ENCODE data around the gene ZNF638. TPM values are rescaled to one million over a fixed set of nuclear protein-coding genes. Genes with fewer than 3 reads are reported as not detected.

ZNF638 gene
- total RNA-seq, 2 experiments from 2014 or later = 79.8 to 97.5 TPM

- no peak for DNase-seq
- intact Hi-C loops (cut with DNase I, micrococcal nuclease) = no loop called here
- no peak for ATAC-seq
- no peaks in the 10 kb centered on the region for H3K9me3 Mint-ChIP-seq (ENCODE audit: low read depth)
- H3K27ac Mint-ChIP-seq = no peak overlapping the region
- H3K36me3 Mint-ChIP-seq (ENCODE audit: low read depth) = peaks cover 36% of the 10 kb centered on the region
- ChIA-PET CTCF (interaction anchor here (0.6 kb wide), 1 partner anchor 1591 kb away, joined by 3 read pairs; no protein-coding TSS in a partner anchor), POLR2A (no interaction called here)
- no peaks in the 10 kb centered on the region for H3K27me3 Mint-ChIP-seq
- no peak overlapping the region for H3K4me3 Mint-ChIP-seq
- peaks cover 65% of the 10 kb centered on the region for H3K4me1 Mint-ChIP-seq
Observed at GRCh38 chr2:71336384-71336783, 4.8 kb downstream of the ZNF638 start.

GRCh38 chr2:71336802-71337201, 5.2 kb downstream of the ZNF638 start:
- H3K9me3 Mint-ChIP-seq (ENCODE audit: low read depth) = no peaks in the 10 kb centered on the region
- no peak overlapping the region for H3K27ac Mint-ChIP-seq
- DNase-seq (no peak), ATAC-seq (no peak)
- no peak overlapping the region for H3K4me3 Mint-ChIP-seq
- H3K36me3 Mint-ChIP-seq (ENCODE audit: low read depth) = peaks cover 36% of the 10 kb centered on the region
- H3K27me3 Mint-ChIP-seq = no peaks in the 10 kb centered on the region
- intact Hi-C loops (cut with DNase I, micrococcal nuclease) = no loop called here
- POLR2A ChIA-PET = no interaction called here
- CTCF ChIA-PET = no interaction called here
- H3K4me1 Mint-ChIP-seq = peaks cover 68% of the 10 kb centered on the region

- Mint-ChIP-seq H3K27me3 (no peaks in the 10 kb centered on the region), H3K9me3 (ENCODE audit: low read depth) (no peaks in the 10 kb centered on the region), H3K4me3 (no peak overlapping the region), H3K4me1 (peaks cover 71% of the 10 kb centered on the region), H3K36me3 (ENCODE audit: low read depth) (peaks cover 37% of the 10 kb centered on the region), H3K27ac (no peak overlapping the region)
- no peak for ATAC-seq
- ChIA-PET CTCF (interaction anchor here (0.9 kb wide), 1 partner anchor 15 kb away, joined by 3 read pairs; no protein-coding TSS in a partner anchor), POLR2A (no interaction called here)
- DNase-seq = no peak
- intact Hi-C loops (cut with DNase I, micrococcal nuclease) = no loop called here
Observed at GRCh38 chr2:71337776-71338175, 6.2 kb downstream of the ZNF638 start.

- H3K27me3 Mint-ChIP-seq = no peaks in the 10 kb centered on the region
- H3K27ac Mint-ChIP-seq = no peak overlapping the region
- intact Hi-C loops (cut with DNase I, micrococcal nuclease) = no loop called here
- no peaks in the 10 kb centered on the region for H3K9me3 Mint-ChIP-seq (ENCODE audit: low read depth)
- H3K36me3 Mint-ChIP-seq (ENCODE audit: low read depth) = peaks cover 32% of the 10 kb centered on the region
- DNase-seq (no peak), ATAC-seq (no peak)
- CTCF ChIA-PET = no interaction called here
- no peak overlapping the region for H3K4me3 Mint-ChIP-seq
- peaks cover 67% of the 10 kb centered on the region for H3K4me1 Mint-ChIP-seq
- POLR2A ChIA-PET = no interaction called here
Observed at GRCh38 chr2:71339685-71340084, 8.1 kb downstream of the ZNF638 start.

GRCh38 chr2:71340176-71340575, 8.6 kb downstream of the ZNF638 start:
- ATAC-seq (no peak), DNase-seq (no peak)
- Mint-ChIP-seq H3K4me3 (no peak overlapping the region), H3K27me3 (no peaks in the 10 kb centered on the region), H3K4me1 (peaks cover 64% of the 10 kb centered on the region), H3K27ac (no peak overlapping the region), H3K9me3 (ENCODE audit: low read depth) (no peaks in the 10 kb centered on the region), H3K36me3 (ENCODE audit: low read depth) (peaks cover 29% of the 10 kb centered on the region)
- CTCF ChIA-PET = interaction anchor here (2.8 kb wide), 1 partner anchor 8 kb away, joined by 12 read pairs; the partner anchor contains the start of gene ZNF638
- POLR2A ChIA-PET = no interaction called here
- intact Hi-C loops (cut with DNase I, micrococcal nuclease) = no loop called here

- Mint-ChIP-seq H3K27ac (no peak overlapping the region), H3K36me3 (ENCODE audit: low read depth) (peaks cover 30% of the 10 kb centered on the region), H3K9me3 (ENCODE audit: low read depth) (no peaks in the 10 kb centered on the region), H3K27me3 (no peaks in the 10 kb centered on the region), H3K4me3 (no peak overlapping the region), H3K4me1 (peaks cover 64% of the 10 kb centered on the region)
- DNase-seq (no peak), ATAC-seq (no peak)
- CTCF ChIA-PET = interaction anchor here (2.8 kb wide), 1 partner anchor 10 kb away, joined by 12 read pairs; the partner anchor contains the start of gene ZNF638
- POLR2A ChIA-PET = no interaction called here
- intact Hi-C loops (cut with DNase I, micrococcal nuclease) = no loop called here
Observed at GRCh38 chr2:71341645-71342044, 10.1 kb downstream of the ZNF638 start.

- no peak overlapping the region for H3K4me3 Mint-ChIP-seq
- ChIA-PET CTCF (interaction anchor here (0.5 to 1.0 kb wide), 2 partner anchors 212 to 245 kb away, joined by 3 read pairs; no protein-coding TSS in a partner anchor), POLR2A (no interaction called here)
- no peak overlapping the region for H3K27ac Mint-ChIP-seq
- peaks cover 43% of the 10 kb centered on the region for H3K36me3 Mint-ChIP-seq (ENCODE audit: low read depth)
- peaks cover 51% of the 10 kb centered on the region for H3K4me1 Mint-ChIP-seq
- no peaks in the 10 kb centered on the region for H3K27me3 Mint-ChIP-seq
- H3K9me3 Mint-ChIP-seq (ENCODE audit: low read depth) = no peaks in the 10 kb centered on the region
- intact Hi-C loops (cut with DNase I, micrococcal nuclease) = loop anchor here in 1 of 2 experiments (2.0 kb wide), 1 partner anchor 13 kb away; no protein-coding TSS in a partner anchor
- no peak for ATAC-seq
- no peak for DNase-seq
Observed at GRCh38 chr2:71346065-71346464, 14.5 kb downstream of the ZNF638 start.

- Mint-ChIP-seq H3K36me3 (ENCODE audit: low read depth) (peaks cover 46% of the 10 kb centered on the region), H3K9me3 (ENCODE audit: low read depth) (no peaks in the 10 kb centered on the region)
- POLR2A ChIA-PET = no interaction called here
Observed at GRCh38 chr2:71347517-71347916, 15.9 kb downstream of the ZNF638 start.

GRCh38 chr2:71348302-71348701, 16.7 kb downstream of the ZNF638 start:
- Mint-ChIP-seq H3K27ac (no peak overlapping the region), H3K4me3 (no peak overlapping the region), H3K4me1 (peaks cover 58% of the 10 kb centered on the region), H3K36me3 (ENCODE audit: low read depth) (peaks cover 44% of the 10 kb centered on the region), H3K27me3 (no peaks in the 10 kb centered on the region), H3K9me3 (ENCODE audit: low read depth) (no peaks in the 10 kb centered on the region)
- DNase-seq = peak; percentile 12
- ChIA-PET CTCF (no interaction called here), POLR2A (no interaction called here)
- ATAC-seq = no peak
- intact Hi-C loops (cut with DNase I, micrococcal nuclease) = no loop called here

More at GRCh38 chr2:71347517-71347916, 15.9 kb downstream of the ZNF638 start:
- Mint-ChIP-seq H3K4me1 (peaks cover 55% of the 10 kb centered on the region), H3K27ac (no peak overlapping the region), H3K27me3 (no peaks in the 10 kb centered on the region), H3K4me3 (no peak overlapping the region)
- DNase-seq = peak; percentile 24
- ATAC-seq = no peak
- CTCF ChIA-PET = no interaction called here
- intact Hi-C loops (cut with DNase I, micrococcal nuclease) = loop anchor here in 1 of 2 experiments (2.0 kb wide), 1 partner anchor 15 kb away; no protein-coding TSS in a partner anchor

- CTCF ChIA-PET = interaction anchor here (0.8 to 1.9 kb wide), 6 partner anchors 15 to 135 kb away, joined by 3 to 7 read pairs (median 4); partner anchors contain the start of gene ZNF638
- Mint-ChIP-seq H3K27me3 (no peaks in the 10 kb centered on the region), H3K4me3 (no peak overlapping the region), H3K9me3 (ENCODE audit: low read depth) (no peaks in the 10 kb centered on the region), H3K27ac (peak overlapping the region; percentile 67), H3K4me1 (peaks cover 59% of the 10 kb centered on the region), H3K36me3 (ENCODE audit: low read depth) (peaks cover 51% of the 10 kb centered on the region)
- POLR2A ChIA-PET = interaction anchor here (0.7 kb wide), 1 partner anchor 22 kb away, joined by 3 read pairs; no protein-coding TSS in a partner anchor
- intact Hi-C loops (cut with DNase I, micrococcal nuclease) = loop anchor here (2.0 kb wide), 2 partner anchors 22 to 48 kb away; partner anchors contain the start of gene ZNF638 (in 1 of the 2)
- DNase-seq (peak; percentile 10), ATAC-seq (peak; percentile 98)
Observed at GRCh38 chr2:71353248-71353647, 21.7 kb downstream of the ZNF638 start.

- H3K4me3 Mint-ChIP-seq = no peak overlapping the region
- peaks cover 48% of the 10 kb centered on the region for H3K4me1 Mint-ChIP-seq
- ATAC-seq = peak; percentile 92
Observed at GRCh38 chr2:71358931-71359671, 27.5 kb downstream of the ZNF638 start.

More at GRCh38 chr2:71358931-71359671, 27.5 kb downstream of the ZNF638 start:
- Mint-ChIP-seq H3K27ac (peak overlapping the region; percentile 55), H3K27me3 (no peaks in the 10 kb centered on the region), H3K9me3 (ENCODE audit: low read depth) (no peaks in the 10 kb centered on the region), H3K36me3 (ENCODE audit: low read depth) (peaks cover 55% of the 10 kb centered on the region)
- ChIA-PET CTCF (interaction anchor here (1.0 kb wide), 1 partner anchor 26 kb away, joined by 3 read pairs; no protein-coding TSS in a partner anchor), POLR2A (no interaction called here)
- DNase-seq = peak; percentile 54
- intact Hi-C loops (cut with DNase I, micrococcal nuclease) = loop anchor here in 1 of 2 experiments (2.0 kb wide), 1 partner anchor 28 kb away; the partner anchor contains the start of gene ZNF638
